ENCODE data around the gene F8. TPM values are rescaled to one million over a fixed set of nuclear protein-coding genes. Genes with fewer than 3 reads are reported as not detected.
"Not testable (repeated sequence)": the region's sequence is repeated elsewhere in the genome, so short reads cannot be mapped to it uniquely, and the experiment has no call there.

Gene F8
- total RNA-seq, 1 experiment from 2014 or later, result 9.3 TPM

- DNase-seq (ENCODE audit: low read depth), result not testable (repeated sequence)
These were observed 137.5 kb downstream of the F8 start for GRCh38 chrX:154885057-154885456.

- not testable (repeated sequence) for DNase-seq (ENCODE audit: low read depth)
These were observed 138.5 kb downstream of the F8 start for GRCh38 chrX:154884069-154884468.

- DNase-seq (ENCODE audit: low read depth), result no peak
These were observed 149.2 kb downstream of the F8 start for GRCh38 chrX:154873329-154873728.

- DNase-seq (ENCODE audit: low read depth), result not testable (repeated sequence)
These were observed 154.0 kb downstream of the F8 start for GRCh38 chrX:154868522-154868921.

- no peak for DNase-seq (ENCODE audit: low read depth)
These were observed 167.3 kb downstream of the F8 start for GRCh38 chrX:154855256-154855655.

- no peak for DNase-seq (ENCODE audit: low read depth)
These were observed 171.4 kb downstream of the F8 start for GRCh38 chrX:154850957-154851611.

- DNase-seq (ENCODE audit: low read depth), result peak; percentile 68
These were observed 181.7 kb downstream of the F8 start for GRCh38 chrX:154840856-154841255.

GRCh38 chrX:154836163-154836562, 186.4 kb downstream of the F8 start:
- no peak for DNase-seq (ENCODE audit: low read depth)

GRCh38 chrX:154834562-154834961, 188.0 kb downstream of the F8 start, which contains the start of gene SMIM9:
Gene SMIM9, minus strand, starts transcription at chrX:154834662. Its CDS starts 3,806 bp downstream, at chrX:154830856.
- DNase-seq (ENCODE audit: low read depth), result no peak

GRCh38 chrX:154833746-154834274, 188.7 kb downstream of the F8 start:
- DNase-seq (ENCODE audit: low read depth), result no peak

- no peak for DNase-seq (ENCODE audit: low read depth)
These were observed 192.5 kb downstream of the F8 start for GRCh38 chrX:154829926-154830442.

- no peak for DNase-seq (ENCODE audit: low read depth)
These were observed 193.4 kb downstream of the F8 start for GRCh38 chrX:154829134-154829533.

- DNase-seq (ENCODE audit: low read depth), result no peak
These were observed 194.5 kb downstream of the F8 start for GRCh38 chrX:154828016-154828408.

- DNase-seq (ENCODE audit: low read depth), result no peak
These were observed 195.1 kb downstream of the F8 start for GRCh38 chrX:154827194-154828015.

GRCh38 chrX:154825586-154825985, 196.9 kb downstream of the F8 start:
- not testable (repeated sequence) for DNase-seq (ENCODE audit: low read depth)

- DNase-seq (ENCODE audit: low read depth), result no peak
These were observed 197.9 kb downstream of the F8 start for GRCh38 chrX:154824638-154825037.

GRCh38 chrX:154822029-154822428, 200.5 kb downstream of the F8 start:
- DNase-seq (ENCODE audit: low read depth), result no peak

GRCh38 chrX:154821523-154821922, 201.0 kb downstream of the F8 start:
- DNase-seq (ENCODE audit: low read depth), result no peak

- DNase-seq (ENCODE audit: low read depth), result no peak
These were observed 202.7 kb downstream of the F8 start for GRCh38 chrX:154819771-154820341.

- DNase-seq (ENCODE audit: low read depth), result no peak
These were observed 203.4 kb downstream of the F8 start for GRCh38 chrX:154818916-154819770.

- DNase-seq (ENCODE audit: low read depth), result not testable (repeated sequence)
These were observed 205.4 kb downstream of the F8 start for GRCh38 chrX:154817048-154817618.

Measured in M059J (cell line).